IMR-90 (cell line): ENCODE data around the gene FKBP14. TPM values are rescaled to one million over a fixed set of nuclear protein-coding genes. Genes with fewer than 3 reads are reported as not detected.

Experiments
- ATAC-seq: fragments of 200-7000 bp; cut with Tn5 transposase; 2 replicates; pipeline ENCODE4 v1.9.1; 2020; ENCODE audit warnings: low read depth, mild to moderate bottlenecking, moderate library complexity
- BruUV-seq: library from RNA; stranded (reverse); fragments of 400-500 nt; replicated peaks from 2 replicates; lab custom pipeline; 2021; lab: Mats Ljungman, UMichigan
- CTCF ChIA-PET: fragments of 300-600 bp; formaldehyde crosslinking; extraction: SDS; loops from one replicate; lab custom pipeline; 2021; ENCODE audit warnings: antibody characterized with exemption; lab: Yijun Ruan, JAX
- POLR2A ChIA-PET: fragments of 300-600 bp; sonication (Branson Sonifier 250); formaldehyde crosslinking; loops from one replicate; lab custom pipeline; 2022; ENCODE audit warnings: antibody characterized with exemption; ENCODE audit not compliant: unreplicated experiment; lab: Charles Lee
- DNase-seq: peaks from one replicate; pipeline ENCODE4 v3.0.0; 2013
- H2AFZ ChIP-seq: replicated peaks from 2 replicates; pipeline ENCODE3; 2013; ENCODE audit warnings: low read length, mild to moderate bottlenecking; ENCODE audit not compliant: poor library complexity
- H2AK5ac ChIP-seq: 2 replicates; pipeline ENCODE4 v1.6.1; 2013; ENCODE audit warnings: low read depth, low read length, inconsistent platforms
- H2AK9ac ChIP-seq: replicated peaks from 2 replicates; pipeline ENCODE3; 2013; ENCODE audit warnings: mild to moderate bottlenecking, low read depth, low read length, moderate library complexity; ENCODE audit not compliant: poor library complexity
- H2BK120ac ChIP-seq: 2 replicates; pipeline ENCODE4 v1.6.1; 2013; ENCODE audit warnings: low read depth, low read length, inconsistent platforms
- H2BK15ac ChIP-seq: 3 replicates; pipeline ENCODE4 v1.6.1; 2013; ENCODE audit warnings: low read depth, low read length, inconsistent platforms
- H2BK20ac ChIP-seq: 2 replicates; pipeline ENCODE4 v1.6.1; 2013; ENCODE audit warnings: low read depth, mild to moderate bottlenecking, inconsistent platforms, low read length, moderate library complexity
- H2BK5ac ChIP-seq: 2 replicates; pipeline ENCODE4 v1.6.1; 2013; ENCODE audit warnings: mild to moderate bottlenecking, low read depth, low read length, inconsistent platforms; ENCODE audit not compliant: poor library complexity, severe bottlenecking
- H3K14ac ChIP-seq: replicated peaks from 2 replicates; pipeline ENCODE4 v1.6.1; 2013; ENCODE audit warnings: low read depth, low read length, inconsistent platforms
- H3K18ac ChIP-seq: 2 replicates; pipeline ENCODE4 v1.6.1; 2013; ENCODE audit warnings: low read depth, low read length, control low read depth
- H3K23ac ChIP-seq: 2 replicates; pipeline ENCODE4 v1.6.1; 2013; ENCODE audit warnings: low read depth, low read length, inconsistent platforms
- H3K27ac ChIP-seq: 2 replicates; pipeline ENCODE4 v1.5.1; 2013; ENCODE audit warnings: mild to moderate bottlenecking, control low read depth, low read length; ENCODE audit not compliant: insufficient read depth
- H3K27me3 ChIP-seq: 2 replicates; pipeline ENCODE4 v1.6.1; 2013; ENCODE audit warnings: low read length; ENCODE audit not compliant: control insufficient read depth, insufficient read depth
- H3K36me3 ChIP-seq: 2 replicates; pipeline ENCODE4 v1.6.1; 2013; ENCODE audit warnings: low read length, mixed read lengths; ENCODE audit not compliant: control insufficient read depth, insufficient read depth
- H3K4ac ChIP-seq: 2 replicates; pipeline ENCODE4 v1.6.1; 2013; ENCODE audit warnings: low read depth, low read length, inconsistent platforms
- H3K4me1 ChIP-seq: 2 replicates; pipeline ENCODE4 v1.6.1; 2013; ENCODE audit warnings: low read length, mixed read lengths; ENCODE audit not compliant: control insufficient read depth, insufficient read depth
- H3K4me2 ChIP-seq: 2 replicates; pipeline ENCODE4 v1.6.1; 2013; ENCODE audit warnings: low read depth, mild to moderate bottlenecking, control low read depth, low read length, moderate library complexity
- H3K4me3 ChIP-seq: 2 replicates; pipeline ENCODE4 v1.5.1; 2013; ENCODE audit warnings: low read depth, mild to moderate bottlenecking, control low read depth, low read length, moderate library complexity; ENCODE audit not compliant: insufficient read depth
- H3K56ac ChIP-seq: 2 replicates; pipeline ENCODE4 v1.6.1; 2013; ENCODE audit warnings: low read length, inconsistent platforms; ENCODE audit not compliant: insufficient read depth; ENCODE audit errors: extremely low read depth
- H3K79me1 ChIP-seq, 2 experiments: 2 replicates each; pipeline ENCODE4 v1.6.1; 2013; ENCODE audit warnings: low read length in 2 of 2, inconsistent platforms in 1 of 2, low read depth in 1 of 2
- H3K9ac ChIP-seq: 2 replicates; pipeline ENCODE4 v1.6.1; 2013; ENCODE audit warnings: low read depth, low read length, control low read depth
- H3K9me1 ChIP-seq: 2 replicates; pipeline ENCODE4 v1.6.1; 2013; ENCODE audit warnings: low read length, inconsistent platforms; ENCODE audit not compliant: insufficient read depth
- H3K9me3 ChIP-seq: 2 replicates; pipeline ENCODE4 v1.6.1; 2013; ENCODE audit warnings: low read length; ENCODE audit not compliant: control insufficient read depth, insufficient read depth
- H4K20me1 ChIP-seq: 2 replicates; pipeline ENCODE4 v1.6.1; 2013; ENCODE audit warnings: low read length, inconsistent platforms; ENCODE audit not compliant: insufficient read depth
- H4K5ac ChIP-seq: 2 replicates; pipeline ENCODE4 v1.6.1; 2013; ENCODE audit warnings: mild to moderate bottlenecking, low read depth, low read length, control low read depth
- H4K8ac ChIP-seq, 2 experiments: 2 replicates each; pipeline ENCODE4 v1.6.1; 2013; ENCODE audit warnings: low read depth in 2 of 2, low read length in 2 of 2, control low read depth in 1 of 2, inconsistent platforms in 1 of 2
- H4K91ac ChIP-seq: 2 replicates; pipeline ENCODE4 v1.6.1; 2013; ENCODE audit warnings: low read depth, low read length, inconsistent platforms; ENCODE audit not compliant: insufficient read depth
- BHLHE40 ChIP-seq: fragments of 150-350 bp; IDR thresholded peaks from 2 replicates; pipeline ENCODE4 v1.6.1; 2016; ENCODE audit warnings: mild to moderate bottlenecking, low read depth, low read length
- CEBPB ChIP-seq: IDR thresholded peaks from 2 replicates; pipeline ENCODE4 v1.6.1; 2012; ENCODE audit warnings: low read depth, low read length, improper control_type of control experiment
- CHD1 ChIP-seq: IDR thresholded peaks from 2 replicates; pipeline ENCODE4 v1.6.1; 2012; ENCODE audit warnings: low read depth, low read length, improper control_type of control experiment
- ELK1 ChIP-seq: fragments of 150-350 bp; IDR thresholded peaks from 2 replicates; pipeline ENCODE4 v1.6.1; 2016; ENCODE audit warnings: low read depth, mild to moderate bottlenecking, low read length, moderate library complexity, borderline replicate concordance
- FOS ChIP-seq: fragments of 150-350 bp; IDR thresholded peaks from 2 replicates; pipeline ENCODE4 v1.6.1; 2016; ENCODE audit warnings: low read depth, low read length
- MAFK ChIP-seq: IDR thresholded peaks from 2 replicates; pipeline ENCODE4 v1.6.1; 2012; ENCODE audit warnings: low read depth, low read length, improper control_type of control experiment
- MAZ ChIP-seq: IDR thresholded peaks from 2 replicates; pipeline ENCODE4 v1.6.1; 2012; ENCODE audit warnings: low read depth, mild to moderate bottlenecking, low read length, improper control_type of control experiment, moderate library complexity, borderline replicate concordance
- MXI1 ChIP-seq: IDR thresholded peaks from 2 replicates; pipeline ENCODE4 v1.6.1; 2012; ENCODE audit warnings: low read depth, mild to moderate bottlenecking, low read length, moderate library complexity, borderline replicate concordance
- NFE2L2 ChIP-seq: fragments of 150-350 bp; IDR thresholded peaks from 2 replicates; pipeline ENCODE4 v1.6.1; 2016; ENCODE audit warnings: low read depth, mild to moderate bottlenecking, low read length
- POLR2A ChIP-seq: IDR thresholded peaks from 2 replicates; pipeline ENCODE4 v1.6.1; 2012; ENCODE audit warnings: mild to moderate bottlenecking, low read depth, low read length
- RAD21 ChIP-seq: IDR thresholded peaks from 2 replicates; pipeline ENCODE4 v1.6.1; 2012; ENCODE audit warnings: low read length, improper control_type of control experiment
- RCOR1 ChIP-seq: IDR thresholded peaks from 2 replicates; pipeline ENCODE4 v1.6.1; 2012; ENCODE audit warnings: mild to moderate bottlenecking, low read length, improper control_type of control experiment; ENCODE audit not compliant: insufficient replicate concordance
- RFX5 ChIP-seq: IDR thresholded peaks from 2 replicates; pipeline ENCODE4 v1.8.0; 2012; ENCODE audit warnings: low read depth, mild to moderate bottlenecking, low read length, moderate library complexity
- SMC3 ChIP-seq: fragments of 150-350 bp; IDR thresholded peaks from 2 replicates; pipeline ENCODE4 v1.6.1; 2016; ENCODE audit warnings: low read depth, mild to moderate bottlenecking, antibody characterized with exemption, low read length, moderate library complexity
- WGBS, 2 experiments: methylation state at CpG; one replicate each; pipeline versions ENCODE4 v1.1.5 to v1.1.7; 2013; ENCODE audit warnings: missing lambda C conversion rate in 2 of 2; ENCODE audit not compliant: insufficient read length in 1 of 2; ENCODE audit errors: extremely low coverage in 2 of 2; 5-methylcytosine and 5-hydroxymethylcytosine counted together
- dilution Hi-C: fragments of 300-500 bp; cut with HindIII; formaldehyde crosslinking; loops from one replicate; pipeline ENCODE4 v1.14.3; 2018; ENCODE audit warnings: low sequenced_read_pairs; ENCODE audit not compliant: unreplicated experiment
- in situ Hi-C: fragments of 300-500 bp; cut with MboI; formaldehyde crosslinking; loops from 3 replicates; pipeline ENCODE4 v1.14.3; 2019; ENCODE audit warnings: low sequenced_read_pairs, inconsistent platforms, mixed read lengths
- intact Hi-C: fragments of 100-400 bp; cut with micrococcal nuclease; formaldehyde crosslinking; loops from 2 replicates; pipeline ENCODE4 v1.10.0; 2022
- polyA plus RNA-seq, 3 experiments: library from polyadenylated mRNA; depleted of rRNA; stranded (reverse); fragments of >200 nt; gene quantifications; 2 replicates each; pipeline ENCODE4 v1.2.3, GENCODE V29; 2012; ENCODE audit warnings: low replicate concordance in 1 of 3
- total RNA-seq: library from RNA; depleted of rRNA; stranded (reverse); fragments of >200 nt; gene quantifications from 2 replicates; pipeline ENCODE4 v1.2.3, GENCODE V29; 2012
- TF ChIP-seq, protein P1 (sequence below): fragments of 150-350 bp; IDR thresholded peaks from 2 replicates; pipeline ENCODE4 v1.6.1; 2017; ENCODE audit warnings: mild to moderate bottlenecking, antibody characterized with exemption, low read length, low read depth

The FKBP14 gene
- total and polyA plus RNA-seq, 2 of the 4 experiments (the other 2 are of a cell fraction), result 26.3 to 27.1 TPM

DNA sequence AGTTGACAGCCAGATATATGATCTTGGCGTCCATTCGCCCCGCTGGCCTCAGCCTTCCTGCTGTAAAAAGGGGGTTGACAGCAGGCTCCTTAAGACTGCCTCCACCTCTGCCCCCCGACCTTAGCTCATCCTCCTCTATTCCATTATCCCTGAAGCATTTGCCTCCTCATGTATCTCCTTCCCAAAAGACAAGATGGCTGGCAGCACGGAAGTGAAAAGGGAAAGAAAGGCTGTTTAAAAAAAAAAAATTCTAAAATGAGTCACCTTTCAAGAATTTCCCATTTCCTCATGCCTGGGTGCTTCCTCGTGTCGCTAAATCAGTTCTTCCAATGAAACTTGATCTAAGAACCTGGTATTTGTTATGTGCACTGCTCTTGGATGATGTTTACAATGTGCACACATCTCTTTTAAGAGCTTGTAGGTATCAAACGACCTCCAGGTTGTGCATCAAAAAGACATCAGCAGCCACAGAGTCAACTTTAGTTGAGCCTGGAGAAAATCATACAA, 38.6 kb downstream of the FKBP14 start:
- in situ Hi-C loops, result no loop called here
- peak overlapping the region; percentile 47 for H2AFZ ChIP-seq
- no peak for TF ChIP-seq RFX5
- TF ChIP-seq, protein P1, sequence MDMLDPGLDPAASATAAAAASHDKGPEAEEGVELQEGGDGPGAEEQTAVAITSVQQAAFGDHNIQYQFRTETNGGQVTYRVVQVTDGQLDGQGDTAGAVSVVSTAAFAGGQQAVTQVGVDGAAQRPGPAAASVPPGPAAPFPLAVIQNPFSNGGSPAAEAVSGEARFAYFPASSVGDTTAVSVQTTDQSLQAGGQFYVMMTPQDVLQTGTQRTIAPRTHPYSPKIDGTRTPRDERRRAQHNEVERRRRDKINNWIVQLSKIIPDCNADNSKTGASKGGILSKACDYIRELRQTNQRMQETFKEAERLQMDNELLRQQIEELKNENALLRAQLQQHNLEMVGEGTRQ, result no peak
- no peak for TF ChIP-seq ELK1
- no peak for TF ChIP-seq MAZ
- TF ChIP-seq RCOR1, result no peak
- TF ChIP-seq MAFK, result no peak
- TF ChIP-seq POLR2A, result no peak; the same call in 1 of the 2 replicates
- TF ChIP-seq CHD1, result no peak
- peak; percentile 69; the same call in 1 of the 2 replicates for TF ChIP-seq FOS
- TF ChIP-seq RAD21, result no peak
- TF ChIP-seq BHLHE40, result 0 out of 2 replicates have a peak, but pooled peaks have one; percentile 27
- 0 out of 2 replicates have a peak, but pooled peaks have one; percentile 53 for TF ChIP-seq MXI1
- TF ChIP-seq SMC3, result no peak
- TF ChIP-seq NFE2L2, result no peak
- TF ChIP-seq CEBPB, result peak; percentile 73

More for the DNA sequence above, 38.6 kb downstream of the FKBP14 start:
- H3K27me3 ChIP-seq, result no peaks in the 10 kb centered on the region
- peak overlapping the region; percentile 63 for H4K5ac ChIP-seq
- peak overlapping the region; percentile 90 for H3K14ac ChIP-seq
- H3K79me1 ChIP-seq, result peaks cover 7 to 43% of the 10 kb centered on the region in 2 experiments; a peak in 3 of 4 replicates
- POLR2A ChIA-PET, result no interaction called here
- H3K9me1 ChIP-seq, result peaks cover 8% of the 10 kb centered on the region
- peak overlapping the region; percentile 94 for H2AK9ac ChIP-seq
- peak; percentile 21 for ATAC-seq
- peaks cover 14% of the 10 kb centered on the region for H4K20me1 ChIP-seq
- no peaks in the 10 kb centered on the region for H3K9me3 ChIP-seq
- peak; percentile 88 for DNase-seq
- H3K4me2 ChIP-seq, result peak overlapping the region; percentile 89
- peak overlapping the region; percentile 88 for H2BK120ac ChIP-seq
- WGBS, 2 experiments, result no CpG with 5 or more reads among the region's 8 CpGs
- dilution Hi-C loops, result no loop called here
- H3K56ac ChIP-seq, result peak overlapping the region; percentile 69
- H3K4me3 ChIP-seq, result peak overlapping the region; percentile 99; the same call in 1 of the 2 replicates
- BruUV-seq, result no TSS peak
- peak overlapping the region; percentile 64 for H2AK5ac ChIP-seq
- CTCF ChIA-PET, result no interaction called here
- peak overlapping the region; percentile 84 for H4K91ac ChIP-seq
- H2BK15ac ChIP-seq, result peak overlapping the region; percentile 43; the same call in 1 of the 3 replicates
- H3K9ac ChIP-seq, result no peak overlapping the region
- peak overlapping the region; percentile 97 for H3K27ac ChIP-seq
- H2BK5ac ChIP-seq, result peak overlapping the region; percentile 94
- no peaks in the 10 kb centered on the region for H3K36me3 ChIP-seq
- intact Hi-C loops, result loop anchor here (1.0 to 2.0 kb wide), 2 partner anchors 38 to 75 kb away; partner anchors contain the start of gene FKBP14
- H3K4ac ChIP-seq, result peak overlapping the region; percentile 91
- H4K8ac ChIP-seq, result peak overlapping the region; percentile 50 to 89; a peak in 3 of 4 replicates
- peak overlapping the region; percentile 82 for H3K23ac ChIP-seq
- peaks cover 10% of the 10 kb centered on the region for H3K4me1 ChIP-seq
- H3K18ac ChIP-seq, result peak overlapping the region; percentile 78
- H2BK20ac ChIP-seq, result peak overlapping the region; percentile 91
